SK-N-SH (cell line): Measurements from ENCODE around the gene SURF1. TPM values are rescaled to one million over a fixed set of nuclear protein-coding genes. Genes with fewer than 3 reads are reported as not detected.

Source experiments
- CTCF ChIA-PET: fragments of 300-600, 350-600 bp; formaldehyde crosslinking; extraction: SDS; loops from one replicate; lab custom pipeline; 2021; lab: Yijun Ruan, JAX
- POLR2A ChIA-PET: fragments of 350-600 bp; sonication (Branson Sonifier 250); formaldehyde crosslinking; extraction: SDS; loops from one replicate; lab custom pipeline; 2020; ENCODE audit warnings: antibody characterized with exemption, inconsistent platforms; lab: Yijun Ruan, JAX
- DNase-seq: peaks from one replicate; pipeline ENCODE4 v3.0.0; 2012
- H2AFZ ChIP-seq: fragments of 200-600 bp; sonication (generic); 2 replicates; pipeline ENCODE4 v1.8.1; 2016; ENCODE audit warnings: antibody characterized with exemption, mild to moderate bottlenecking, low read depth
- H3F3A ChIP-seq: fragments of 200-600 bp; sonication (generic); replicated peaks from 2 replicates; pipeline ENCODE3; 2016; ENCODE audit warnings: antibody characterized with exemption, mild to moderate bottlenecking; ENCODE audit not compliant: insufficient read depth
- H3K27ac ChIP-seq, 2 experiments: fragments of 200-500 bp in 1 of 2; fragments of 200-600 bp in 1 of 2; sonication (Bioruptor generic) in 1 of 2; sonication (generic), shearing (Covaris generic) in 1 of 2; 2 replicates each; pipeline versions ENCODE4 v1.5.1 to v1.6.1; 2014 to 2016; ENCODE audit warnings: low read depth in 2 of 2, inconsistent platforms in 1 of 2, low read length in 1 of 2, mild to moderate bottlenecking in 1 of 2, mixed read lengths in 1 of 2
- H3K27me3 ChIP-seq: fragments of 200-600 bp; sonication (generic), shearing (Covaris generic); 2 replicates; pipeline ENCODE4 v1.6.1; 2016; ENCODE audit warnings: mixed run types; ENCODE audit not compliant: insufficient read depth
- H3K36me3 ChIP-seq, 2 experiments: fragments of 200-500 bp in 1 of 2; fragments of 200-600 bp in 1 of 2; sonication (Bioruptor generic) in 1 of 2; sonication (generic) in 1 of 2; replicated peaks in 1 of 2; 2 replicates each; pipeline versions ENCODE3 to v1.5.1; 2014 to 2016; ENCODE audit warnings: low read length in 1 of 2, mild to moderate bottlenecking in 1 of 2; ENCODE audit not compliant: insufficient read depth in 2 of 2, control insufficient read depth in 1 of 2
- H3K4me1 ChIP-seq, 2 experiments: fragments of 200-500 bp in 1 of 2; fragments of 200-600 bp in 1 of 2; sonication (Bioruptor generic) in 1 of 2; sonication (generic), shearing (Covaris generic) in 1 of 2; 2 replicates each; pipeline versions ENCODE4 v1.5.1 to v1.6.1; 2014 to 2016; ENCODE audit warnings: low read depth in 1 of 2, low read length in 1 of 2, mixed run types in 1 of 2; ENCODE audit not compliant: insufficient read depth in 2 of 2, control insufficient read depth in 1 of 2
- H3K4me2 ChIP-seq: fragments of 200-600 bp; sonication (generic), shearing (Covaris generic); 2 replicates; pipeline ENCODE4 v1.6.1; 2017; ENCODE audit warnings: mixed run types
- H3K4me3 ChIP-seq, 2 experiments: fragments of 200-500 bp in 1 of 2; fragments of 200-600 bp in 1 of 2; sonication (Bioruptor generic) in 1 of 2; sonication (generic), shearing (Covaris generic) in 1 of 2; 2 replicates each; pipeline versions ENCODE4 v1.5.1 to v1.8.1; 2014 to 2016; ENCODE audit warnings: low read depth in 2 of 2, inconsistent platforms in 1 of 2, low read length in 1 of 2, mild to moderate bottlenecking in 1 of 2, mixed read lengths in 1 of 2, moderate library complexity in 1 of 2
- H3K79me2 ChIP-seq: fragments of 200-600 bp; sonication (generic); 2 replicates; pipeline ENCODE4 v1.8.1; 2017; ENCODE audit warnings: mild to moderate bottlenecking; ENCODE audit not compliant: insufficient read depth
- H3K9ac ChIP-seq: fragments of 200-600 bp; sonication (generic); 2 replicates; pipeline ENCODE4 v1.6.1; 2017; ENCODE audit warnings: mixed run types
- H3K9me2 ChIP-seq: fragments of 200-600 bp; sonication (generic); 2 replicates; pipeline ENCODE4 v1.6.1; 2017; ENCODE audit warnings: mixed run types
- H3K9me3 ChIP-seq: fragments of 200-600 bp; sonication (generic); 2 replicates; pipeline ENCODE4 v1.6.1; 2017; ENCODE audit warnings: mixed run types, mild to moderate bottlenecking, moderate library complexity
- H4K20me1 ChIP-seq: fragments of 200-600 bp; sonication (generic); 2 replicates; pipeline ENCODE4 v1.6.1; 2017; ENCODE audit warnings: mild to moderate bottlenecking, mixed run types; ENCODE audit not compliant: insufficient read depth
- CHD2 ChIP-seq: fragments of 150-350 bp; IDR thresholded peaks from 2 replicates; pipeline ENCODE4 v1.6.1; 2018; ENCODE audit warnings: low read length; ENCODE audit not compliant: partially characterized antibody
- CTCF ChIP-seq: fragments of 200-600 bp; sonication (generic); IDR thresholded peaks from 2 replicates; pipeline ENCODE4 v1.6.1; 2017; ENCODE audit warnings: antibody characterized with exemption, mild to moderate bottlenecking, moderate library complexity
- EZH2phosphoT487 ChIP-seq: fragments of 200-600 bp; sonication (generic); IDR thresholded peaks from 2 replicates; pipeline ENCODE4 v1.6.1; 2017; ENCODE audit warnings: low read depth, mixed run types, mild to moderate bottlenecking, antibody characterized with exemption, moderate library complexity, borderline replicate concordance
- IRF3 ChIP-seq: fragments of 150-350 bp; IDR thresholded peaks from 2 replicates; pipeline ENCODE4 v1.6.1; 2016; ENCODE audit warnings: mild to moderate bottlenecking, low read depth, low read length
- MAX ChIP-seq: IDR thresholded peaks from 2 replicates; pipeline ENCODE4 v1.4.0; 2012; ENCODE audit warnings: low read depth
- MXI1 ChIP-seq: IDR thresholded peaks from 2 replicates; pipeline ENCODE4 v1.6.1; 2012; ENCODE audit warnings: mild to moderate bottlenecking, low read depth, low read length, improper control_type of control experiment
- POLR2AphosphoS5 ChIP-seq: IDR thresholded peaks from 2 replicates; pipeline ENCODE4 v1.6.1; 2012; ENCODE audit warnings: low read depth, low read length
- RAD21 ChIP-seq: IDR thresholded peaks from 2 replicates; pipeline ENCODE4 v1.6.1; 2012; ENCODE audit warnings: mild to moderate bottlenecking, low read length
- REST ChIP-seq: IDR thresholded peaks from 2 replicates; pipeline ENCODE4 v1.6.1; 2012; ENCODE audit warnings: mild to moderate bottlenecking, low read depth, low read length, moderate library complexity
- TCF12 ChIP-seq: IDR thresholded peaks from 2 replicates; pipeline ENCODE4 v1.4.0; 2012
- USF2 ChIP-seq: fragments of 150-350 bp; IDR thresholded peaks from 2 replicates; pipeline ENCODE4 v1.6.1; 2017; ENCODE audit warnings: antibody characterized with exemption, low read length, low read depth, borderline replicate concordance
- WGBS: methylation state at CpG from one replicate; pipeline ENCODE4 v1.1.6; 2017; ENCODE audit warnings: low lambda C conversion rate; 5-methylcytosine and 5-hydroxymethylcytosine counted together
- polyA plus RNA-seq, 3 experiments: library from polyadenylated mRNA; depleted of rRNA; stranded (reverse); fragments of >200 nt; gene quantifications; 2 replicates each; pipeline ENCODE4 v1.2.3, GENCODE V29; 2012

SURF1 gene
- polyA plus RNA-seq, 1 of the 3 experiments (the other 2 are of a cell fraction) = 103 TPM

- CTCF ChIA-PET = interaction anchor here (0.7 to 1.5 kb wide), 3 partner anchors 23 to 120 kb away, joined by 3 to 6 read pairs (median 5); no protein-coding TSS in a partner anchor
- H2AFZ ChIP-seq = no peak overlapping the region
- no peak overlapping the region for H3K27ac ChIP-seq
- H4K20me1 ChIP-seq = no peaks in the 10 kb centered on the region
- no peak overlapping the region for H3K4me2 ChIP-seq
- H3F3A ChIP-seq = no peaks in the 10 kb centered on the region
- H3K4me1 ChIP-seq = no peaks in the 10 kb centered on the region
- H3K36me3 ChIP-seq = no peaks in the 10 kb centered on the region
- no peaks in the 10 kb centered on the region for H3K9me3 ChIP-seq
- no peaks in the 10 kb centered on the region for H3K79me2 ChIP-seq
- no peaks in the 10 kb centered on the region for H3K9me2 ChIP-seq
- TF ChIP-seq TCF12 (no peak), EZH2phosphoT487 (no peak), IRF3 (no peak), CTCF (no peak), USF2 (no peak), RAD21 (no peak)
- WGBS = 57% methylated on average over 26 of the region's 31 CpGs
- H3K27me3 ChIP-seq = peaks cover 10% of the 10 kb centered on the region; the same call in 1 of the 2 replicates
- no peak overlapping the region for H3K9ac ChIP-seq
- no peak for DNase-seq
- no peak overlapping the region for H3K4me3 ChIP-seq
- POLR2A ChIA-PET = no interaction called here
Measured at GRCh38 chr9:133306242-133307204, 49.8 kb downstream of the SURF1 start.

- Histone ChIP-seq H3K9me2 (no peaks in the 10 kb centered on the region), H3K36me3 (no peaks in the 10 kb centered on the region), H3K4me2 (no peak overlapping the region), H3F3A (no peaks in the 10 kb centered on the region), H4K20me1 (no peaks in the 10 kb centered on the region), H3K4me3 (no peak overlapping the region), H3K27me3 (peaks cover 10% of the 10 kb centered on the region; the same call in 1 of the 2 replicates), H3K79me2 (no peaks in the 10 kb centered on the region), H3K9me3 (no peaks in the 10 kb centered on the region), H3K27ac (no peak overlapping the region), H3K4me1 (no peaks in the 10 kb centered on the region), H3K9ac (no peak overlapping the region), H2AFZ (no peak overlapping the region)
- CTCF ChIA-PET = no interaction called here
- 76% methylated on average over 23 of the region's 23 CpGs for WGBS
- POLR2A ChIA-PET = interaction anchor here (0.6 kb wide), 1 partner anchor 18 kb away, joined by 3 read pairs; no protein-coding TSS in a partner anchor
- TF ChIP-seq CHD2 = no peak
- no peak for TF ChIP-seq IRF3
- TF ChIP-seq TCF12 = no peak
- TF ChIP-seq REST = no peak
- TF ChIP-seq RAD21 = no peak
- no peak for TF ChIP-seq MXI1
- TF ChIP-seq POLR2AphosphoS5 = no peak
- no peak for TF ChIP-seq MAX
- DNase-seq = no peak
Measured at GRCh38 chr9:133305731-133306130, 50.6 kb downstream of the SURF1 start.
